HepG2 (cell line): ENCODE measurements around the gene MOGAT3. TPM values are rescaled to one million over a fixed set of nuclear protein-coding genes. Genes with fewer than 3 reads are reported as not detected.
A peak's percentile ranks its signal among the peaks of the same experiment; 100 is the strongest.

ENCODE experiments used
- AFF4 ChIP-seq: sonication (generic); formaldehyde crosslinking; IDR thresholded peaks from 2 replicates; pipeline ENCODE4 v1.4.0; 2020; ENCODE audit warnings: missing genetic modification reagents
- AGO2 ChIP-seq: fragments of 200-400 bp; formaldehyde crosslinking; optimal IDR thresholded peaks from 2 replicates; pipeline ENCODE3; 2017; ENCODE audit warnings: mild to moderate bottlenecking, low read depth, low read length, moderate library complexity
- ARNT2 ChIP-seq: sonication (generic); formaldehyde crosslinking; IDR thresholded peaks from 2 replicates; pipeline ENCODE4 v1.8.0; 2022; ENCODE audit warnings: mild to moderate bottlenecking, low read depth, missing genetic modification reagents, moderate library complexity
- ATF7-NPFF ChIP-seq: sonication (generic); formaldehyde crosslinking; IDR thresholded peaks from 2 replicates; pipeline ENCODE4 v1.8.1; 2023; ENCODE audit warnings: mild to moderate bottlenecking, low read depth, missing genetic modification reagents, moderate library complexity
- CBFB ChIP-seq: sonication (generic); formaldehyde crosslinking; IDR thresholded peaks from 2 replicates; pipeline ENCODE4 v1.4.0; 2020; ENCODE audit warnings: missing genetic modification reagents
- FOXM1 ChIP-seq: sonication (generic); formaldehyde crosslinking; IDR thresholded peaks from 2 replicates; pipeline ENCODE4 v1.5.0; 2020; ENCODE audit warnings: missing genetic modification reagents
- GATAD2A ChIP-seq: IDR thresholded peaks from 2 replicates; pipeline ENCODE4 v1.6.1; 2016
- GLI4 ChIP-seq: sonication (generic); formaldehyde crosslinking; IDR thresholded peaks from 2 replicates; pipeline ENCODE4 v1.5.1; 2020; ENCODE audit warnings: missing genetic modification reagents, mild to moderate bottlenecking, moderate library complexity, borderline replicate concordance
- HINFP ChIP-seq: sonication (generic); formaldehyde crosslinking; IDR thresholded peaks from 2 replicates; pipeline ENCODE4 v1.4.0; 2020; ENCODE audit warnings: low read depth, mild to moderate bottlenecking, missing genetic modification reagents
- MAFK ChIP-seq, 2 experiments: IDR thresholded peaks in 1 of 2; conservative IDR thresholded peaks in 1 of 2; 2 replicates each; pipeline ENCODE4 v1.6.1; 2011; ENCODE audit warnings: improper control_type of control experiment in 2 of 2, low read length in 2 of 2
- MZF1 ChIP-seq: sonication (generic); formaldehyde crosslinking; IDR thresholded peaks from 2 replicates; pipeline ENCODE4 v1.8.1; 2023; ENCODE audit warnings: mild to moderate bottlenecking, missing genetic modification reagents, borderline replicate concordance
- SIX4 ChIP-seq: sonication (generic); formaldehyde crosslinking; IDR thresholded peaks from 2 replicates; pipeline ENCODE4 v1.4.0; 2020; ENCODE audit warnings: missing genetic modification reagents
- SMARCC2 ChIP-seq: fragments of 450-650 bp; IDR thresholded peaks from 2 replicates; pipeline ENCODE4 v1.6.1; 2017; ENCODE audit warnings: antibody characterized with exemption, mild to moderate bottlenecking
- SRSF1 ChIP-seq: fragments of 200-400 bp; formaldehyde crosslinking; optimal IDR thresholded peaks from 2 replicates; pipeline ENCODE3; 2017; ENCODE audit warnings: mild to moderate bottlenecking, low read depth, low read length, moderate library complexity
- XBP1 ChIP-seq: sonication (generic); formaldehyde crosslinking; IDR thresholded peaks from 2 replicates; pipeline ENCODE4 v1.5.0; 2020; ENCODE audit warnings: missing genetic modification reagents
- ZFYVE20 ChIP-seq: sonication (generic); formaldehyde crosslinking; IDR thresholded peaks from 2 replicates; pipeline ENCODE4 v1.8.0; 2023; ENCODE audit warnings: low read depth, mild to moderate bottlenecking, moderate library complexity, missing genetic modification reagents, borderline replicate concordance
- ZNF552 ChIP-seq: sonication (generic); formaldehyde crosslinking; IDR thresholded peaks from 2 replicates; pipeline ENCODE4 v1.9.0; 2022; ENCODE audit warnings: missing genetic modification reagents, mild to moderate bottlenecking, borderline replicate concordance
- ZNF605 ChIP-seq: sonication (generic); formaldehyde crosslinking; IDR thresholded peaks from 2 replicates; pipeline ENCODE4 v1.8.0; 2022; ENCODE audit warnings: mild to moderate bottlenecking, missing genetic modification reagents
- ZNF761 ChIP-seq: sonication (generic); formaldehyde crosslinking; conservative IDR thresholded peaks from 2 replicates; pipeline ENCODE4 v1.4.0; 2020; ENCODE audit warnings: mild to moderate bottlenecking, missing genetic modification reagents
- polyA plus RNA-seq, 8 experiments: library from polyadenylated mRNA; depleted of rRNA in 3 of 8; stranded (reverse) in 7 of 8; unstranded in 1 of 8; fragments of >200 nt; fragmentation: Illumina TruSeq in 4 of 8; extraction: Trizol in 4 of 8; gene quantifications; 2 replicates each; pipeline versions ENCODE4 v1.2.1 to v1.2.3, GENCODE V29; 2011 to 2016; ENCODE audit warnings: low read depth in 4 of 8, missing spikeins in 1 of 8, mixed read lengths in 1 of 8; ENCODE audit not compliant: insufficient read depth in 1 of 8
- total RNA-seq, 5 experiments: library from RNA; depleted of rRNA; stranded (reverse); fragments of >200 nt; fragmentation: Illumina TruSeq; extraction: Trizol; gene quantifications; 2 replicates each; pipeline ENCODE4 v1.2.3, GENCODE V29; 2016; ENCODE audit warnings: low read depth in 1 of 5
- TF ChIP-seq, protein P1 (sequence below): sonication (generic); formaldehyde crosslinking; IDR thresholded peaks from 2 replicates; pipeline ENCODE4 v1.4.0; 2020; ENCODE audit warnings: mild to moderate bottlenecking, missing genetic modification reagents

The MOGAT3 gene
- total and polyA plus RNA-seq, 2 of the 13 experiments (the other 11 are each of a cell fraction or from before 2014, with no cell fraction given), result 22.5 to 30.5 TPM

GRCh38 chr7:101165075-101165957, 35.5 kb downstream of the MOGAT3 start, which contains the start of gene VGF (continued):
- peak; percentile 98 for TF ChIP-seq ZNF605 (CRISPR knock-in tag)
- peak; percentile 99 for TF ChIP-seq ATF7-NPFF (CRISPR knock-in tag)
- peak; percentile 93; the same call in 1 of the 2 replicates for TF ChIP-seq ZFYVE20 (CRISPR knock-in tag)
- TF ChIP-seq XBP1 (CRISPR knock-in tag), result peak; percentile 95
- no peak for TF ChIP-seq SMARCC2
- peak; percentile 79; the same call in 1 of the 2 replicates for TF ChIP-seq AFF4 (CRISPR knock-in tag)
- peak; percentile 82 for TF ChIP-seq ZNF761 (CRISPR knock-in tag)
- peak; percentile 25 for TF ChIP-seq AGO2
- peak; percentile 87 for TF ChIP-seq CBFB (CRISPR knock-in tag)
- peak; percentile 98 for TF ChIP-seq ARNT2
- peak; percentile 96; the same call in 1 of the 2 replicates for TF ChIP-seq GLI4 (CRISPR knock-in tag)
- no peak for TF ChIP-seq MAFK (conservative IDR thresholded peaks at IDR 0.05 in 1 of 2, IDR thresholded peaks at IDR 0.05 in 1 of 2; ENCODE audit: low read length in 2 of 2)
- peak; percentile 84; the same call in 1 of the 2 replicates for TF ChIP-seq MZF1
- peak; percentile 94 for TF ChIP-seq FOXM1
- TF ChIP-seq GATAD2A (CRISPR knock-in tag), result peak; percentile 71
- TF ChIP-seq SIX4 (CRISPR knock-in tag), result peak; percentile 87
- TF ChIP-seq HINFP, result peak; percentile 94; the same call in 1 of the 2 replicates
- peak; percentile 96 for TF ChIP-seq ZNF552
- TF ChIP-seq, protein P1, sequence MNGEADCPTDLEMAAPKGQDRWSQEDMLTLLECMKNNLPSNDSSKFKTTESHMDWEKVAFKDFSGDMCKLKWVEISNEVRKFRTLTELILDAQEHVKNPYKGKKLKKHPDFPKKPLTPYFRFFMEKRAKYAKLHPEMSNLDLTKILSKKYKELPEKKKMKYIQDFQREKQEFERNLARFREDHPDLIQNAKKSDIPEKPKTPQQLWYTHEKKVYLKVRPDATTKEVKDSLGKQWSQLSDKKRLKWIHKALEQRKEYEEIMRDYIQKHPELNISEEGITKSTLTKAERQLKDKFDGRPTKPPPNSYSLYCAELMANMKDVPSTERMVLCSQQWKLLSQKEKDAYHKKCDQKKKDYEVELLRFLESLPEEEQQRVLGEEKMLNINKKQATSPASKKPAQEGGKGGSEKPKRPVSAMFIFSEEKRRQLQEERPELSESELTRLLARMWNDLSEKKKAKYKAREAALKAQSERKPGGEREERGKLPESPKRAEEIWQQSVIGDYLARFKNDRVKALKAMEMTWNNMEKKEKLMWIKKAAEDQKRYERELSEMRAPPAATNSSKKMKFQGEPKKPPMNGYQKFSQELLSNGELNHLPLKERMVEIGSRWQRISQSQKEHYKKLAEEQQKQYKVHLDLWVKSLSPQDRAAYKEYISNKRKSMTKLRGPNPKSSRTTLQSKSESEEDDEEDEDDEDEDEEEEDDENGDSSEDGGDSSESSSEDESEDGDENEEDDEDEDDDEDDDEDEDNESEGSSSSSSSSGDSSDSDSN, result peak; percentile 67; the same call in 1 of the 2 replicates
- TF ChIP-seq SRSF1, result no peak
